Activated naive CD4-positive, alpha-beta T cell (primary cell): Measurements from ENCODE around the gene L3MBTL2.
A peak's percentile ranks its signal among the peaks of the same experiment; 100 is the strongest.

Source experiments
- DNase-seq, 4 experiments: peaks; one replicate each; lab custom pipeline; 2025; lab: John Stamatoyannopoulos, UW

Gene L3MBTL2

GRCh38 chr22:41215409-41215808 is 10.3 kb downstream of the L3MBTL2 start:
- DNase-seq: no peak

- no peak for DNase-seq
These were observed 10.8 kb downstream of the L3MBTL2 start for GRCh38 chr22:41215926-41216325.

GRCh38 chr22:41216984-41217383 is 11.9 kb downstream of the L3MBTL2 start:
- DNase-seq: no peak

DNA sequence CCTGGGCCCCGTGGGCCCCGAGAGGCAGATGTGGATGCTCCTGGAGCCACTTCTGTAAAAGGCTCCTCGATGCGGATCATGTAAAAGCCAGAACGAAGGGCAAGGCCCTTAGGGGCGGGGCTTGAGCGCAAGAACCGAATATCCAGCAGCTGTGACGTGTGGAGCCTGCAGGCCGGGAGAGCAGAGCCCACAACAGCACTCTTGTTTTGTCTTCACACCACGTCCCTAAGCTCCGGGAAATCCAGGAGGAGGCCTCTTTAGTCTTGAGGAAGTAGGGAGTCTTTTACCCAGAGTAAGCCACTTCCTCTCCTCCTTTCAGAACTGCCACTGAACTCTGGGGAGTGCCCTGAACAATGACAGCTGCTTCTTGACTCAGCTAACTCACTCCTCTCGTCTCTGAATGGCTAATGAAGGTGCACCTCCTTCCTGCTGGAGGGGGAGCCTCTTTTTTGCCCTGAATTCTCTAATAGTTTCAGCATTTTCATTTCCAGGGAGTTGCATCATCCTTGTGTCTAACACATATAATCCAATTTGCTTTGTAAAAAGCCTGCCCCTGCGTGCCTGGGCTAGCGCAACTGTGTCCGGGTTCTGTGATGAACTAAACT is 12.5 kb downstream of the L3MBTL2 start:
- no peak for DNase-seq

- DNase-seq: no peak
These were observed 17.9 kb downstream of the L3MBTL2 start for GRCh38 chr22:41222846-41223507.

GRCh38 chr22:41223535-41223934 is 18.4 kb downstream of the L3MBTL2 start:
- DNase-seq: no peak

DNA sequence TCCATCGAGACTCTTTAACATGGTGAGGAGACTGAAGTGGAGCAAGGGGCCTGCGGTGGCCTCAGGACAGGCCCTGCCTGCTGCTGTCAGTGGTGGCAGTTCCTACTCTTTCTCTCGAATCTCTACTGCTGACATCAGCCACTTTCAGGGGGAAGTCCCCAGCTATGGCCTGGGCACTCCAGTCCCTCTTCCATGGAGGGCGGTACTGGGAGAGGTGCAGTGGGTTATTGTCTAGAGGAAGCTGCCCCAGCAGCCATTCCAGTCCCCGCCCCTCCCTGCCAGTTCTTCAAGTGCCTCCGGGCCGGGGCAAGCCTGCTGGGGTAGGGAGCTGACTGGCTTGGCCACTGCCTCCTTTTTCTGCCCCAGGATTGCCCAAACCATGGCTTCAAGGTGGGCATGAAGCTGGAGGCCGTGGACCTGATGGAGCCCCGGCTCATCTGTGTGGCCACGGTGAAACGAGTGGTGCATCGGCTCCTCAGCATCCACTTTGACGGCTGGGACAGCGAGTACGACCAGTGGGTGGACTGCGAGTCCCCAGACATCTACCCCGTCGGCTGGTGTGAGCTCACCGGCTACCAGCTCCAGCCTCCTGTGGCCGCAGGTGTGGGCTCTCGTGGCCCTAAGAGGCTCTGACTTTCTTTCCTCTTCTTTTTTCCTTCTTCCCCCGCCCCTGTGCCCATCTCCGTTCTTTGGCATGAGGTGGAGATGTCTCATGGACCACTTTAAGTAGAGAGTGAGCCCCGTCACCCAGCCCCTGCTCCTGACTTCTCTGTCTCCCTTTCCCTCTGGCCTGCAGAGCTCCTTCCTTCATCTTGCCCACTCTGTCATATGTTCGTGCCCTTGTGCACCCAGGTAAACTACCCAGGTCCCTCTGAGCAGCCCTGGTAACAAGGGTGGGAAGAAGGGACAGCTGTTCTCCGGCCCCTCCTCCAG is 21.9 kb downstream of the L3MBTL2 start:
- DNase-seq: no peak

DNA sequence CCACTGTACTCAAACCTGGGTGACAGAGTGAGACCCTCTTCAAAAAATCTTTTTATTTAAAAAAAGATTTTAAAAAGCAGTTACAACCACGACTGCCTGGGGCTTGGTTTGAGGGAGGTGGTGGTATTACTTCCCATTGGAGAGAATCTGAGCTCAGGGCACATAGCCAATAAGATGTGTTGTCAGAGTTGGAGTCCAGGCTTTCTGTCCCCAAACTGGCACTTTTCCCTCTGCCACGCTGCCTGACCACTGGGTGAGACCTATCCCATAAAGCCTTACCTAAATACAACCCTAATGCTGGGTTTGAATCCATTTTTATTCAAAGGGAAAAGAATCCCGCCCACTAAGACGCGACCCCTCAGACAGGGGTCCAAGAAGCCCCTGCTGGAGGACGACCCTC is 24.1 kb downstream of the L3MBTL2 start:
- no peak for DNase-seq

DNA sequence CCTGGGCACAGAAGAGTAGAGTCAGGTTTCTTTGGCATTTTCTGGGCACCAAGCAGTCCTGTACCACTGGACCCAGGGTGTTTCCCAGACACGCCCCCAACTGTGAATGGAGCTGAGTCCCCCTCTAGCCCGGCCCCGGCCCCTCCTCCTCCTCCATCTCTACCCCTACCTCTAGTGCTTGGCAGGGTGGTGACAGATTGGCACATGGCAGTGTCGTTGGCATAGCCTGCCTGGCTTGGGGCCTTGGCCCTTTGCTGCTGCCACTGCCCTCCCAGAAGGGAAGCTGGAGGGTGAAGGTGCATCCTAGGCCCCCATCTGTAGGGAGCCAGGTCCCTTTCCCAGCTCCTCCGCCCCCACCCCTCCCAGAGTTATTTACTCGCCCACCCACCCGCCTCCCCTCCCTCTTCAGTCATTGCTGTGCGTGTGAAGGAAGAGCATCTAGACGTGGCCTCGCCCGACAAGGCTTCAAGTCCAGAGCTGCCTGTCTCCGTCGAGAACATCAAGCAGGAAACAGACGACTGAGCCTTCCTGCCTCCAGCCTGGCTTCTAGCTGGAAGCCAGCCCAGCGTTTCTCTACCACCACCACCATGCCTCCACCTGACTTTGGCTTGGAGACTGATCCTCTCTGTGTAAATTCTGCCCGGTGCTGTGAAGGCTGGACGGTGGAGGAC is 24.8 kb downstream of the L3MBTL2 start:
- DNase-seq: no peak

GRCh38 chr22:41230401-41230785 is 25.3 kb downstream of the L3MBTL2 start:
- DNase-seq: no peak

DNA sequence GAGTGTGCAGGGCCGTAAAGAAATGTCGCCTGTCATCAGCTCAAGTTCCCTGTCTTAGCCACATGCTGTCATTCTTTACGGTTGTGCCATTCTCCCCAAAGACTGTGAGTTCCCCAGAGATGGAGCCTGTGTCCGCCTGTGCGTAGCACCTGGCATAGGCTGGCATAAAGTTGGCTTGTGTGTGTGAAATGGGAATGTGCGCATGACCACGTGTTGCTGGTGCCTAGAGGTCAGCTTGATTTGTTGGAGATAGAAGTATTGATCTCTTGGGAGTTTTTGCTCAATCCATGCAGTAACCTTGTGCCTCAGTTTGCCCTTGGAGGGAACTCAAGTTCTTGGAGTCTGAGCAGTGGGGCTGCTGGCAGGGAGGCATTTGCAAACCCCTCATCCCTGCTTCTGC is 26.3 kb downstream of the L3MBTL2 start:
- no peak for DNase-seq

GRCh38 chr22:41234815-41235695 is 29.9 kb downstream of the L3MBTL2 start:
- no peak for DNase-seq

GRCh38 chr22:41237036-41237706 is 32.1 kb downstream of the L3MBTL2 start:
- DNase-seq: no peak

- peak; percentile 33 to 85 (median 64) for DNase-seq
These were observed 32.8 kb downstream of the L3MBTL2 start for GRCh38 chr22:41237707-41238569.

DNA sequence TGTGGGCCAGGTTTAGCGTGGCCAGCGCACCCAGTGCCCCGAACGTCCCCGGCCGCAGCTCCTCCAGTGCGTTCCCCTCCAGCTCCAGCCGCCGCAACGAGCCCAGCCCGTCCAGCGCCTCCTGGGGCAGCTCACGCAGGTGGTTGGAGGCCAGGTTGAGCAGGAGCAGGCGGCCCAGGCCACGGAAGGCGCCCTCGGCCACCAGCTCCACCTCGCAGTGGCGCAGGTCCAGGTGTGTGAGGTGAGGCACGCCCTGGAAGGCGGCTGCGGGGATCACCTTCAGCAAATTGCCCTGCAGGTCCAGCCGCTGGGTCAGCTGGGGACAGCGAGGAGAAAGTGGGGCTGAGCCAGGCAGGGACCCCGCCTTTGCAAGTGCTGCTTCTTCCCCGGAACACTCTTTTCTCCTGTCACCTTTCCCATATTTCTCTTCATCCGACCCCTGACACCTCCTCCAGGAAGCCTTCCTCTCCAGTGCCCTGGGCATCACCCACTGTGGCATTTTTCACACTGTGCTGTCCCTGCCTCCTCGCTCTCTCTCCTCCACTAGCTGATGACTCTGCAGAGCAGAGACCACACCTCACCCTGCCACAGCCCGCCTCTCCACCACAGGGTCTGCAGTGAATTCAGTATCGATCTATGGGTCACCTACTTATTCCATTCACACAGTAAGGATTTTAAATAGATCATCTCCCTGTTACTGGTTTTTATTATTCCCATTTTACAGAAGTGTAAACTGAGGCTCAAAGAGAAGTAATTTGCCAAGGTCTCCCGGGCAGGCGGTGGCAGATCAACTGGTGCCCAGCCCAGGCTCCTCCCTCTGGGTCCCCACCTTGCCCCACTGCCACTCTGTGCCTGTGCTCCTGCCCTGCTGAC is 33.7 kb downstream of the L3MBTL2 start:
- no peak for DNase-seq

DNA sequence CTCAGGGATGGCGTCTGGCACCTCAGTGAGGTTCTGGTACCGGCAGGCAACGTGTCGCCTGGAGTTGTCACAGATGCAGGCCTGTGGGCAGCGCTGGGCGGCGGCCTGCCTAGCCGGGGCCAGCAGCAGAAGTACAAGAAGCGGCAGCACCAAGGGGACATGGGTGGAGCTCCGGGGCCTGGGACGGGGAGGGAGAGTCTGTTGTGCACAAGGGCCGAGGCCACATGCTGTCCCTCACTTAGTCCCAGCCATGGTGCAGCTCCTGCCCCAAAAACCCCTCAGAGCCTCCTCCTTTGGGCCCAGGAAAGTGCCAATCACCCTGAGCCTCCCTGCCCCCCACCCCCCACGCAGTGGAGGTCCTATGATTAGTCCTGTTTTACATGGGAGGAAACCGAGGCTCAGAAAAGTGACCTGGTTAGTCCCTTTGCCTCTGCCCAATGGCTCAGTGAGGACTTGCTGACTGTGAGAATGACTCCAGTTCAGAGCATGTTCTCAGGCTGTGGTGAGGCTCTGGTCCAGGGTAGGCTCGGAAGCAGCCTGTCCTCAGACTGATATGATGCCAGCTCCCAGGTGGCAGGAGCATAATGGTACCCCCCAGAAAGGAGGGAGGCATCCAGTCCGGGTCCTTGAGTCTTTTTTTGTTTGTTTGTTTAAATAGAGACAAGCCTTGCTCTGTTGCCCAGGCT is 34.5 kb downstream of the L3MBTL2 start:
- DNase-seq: no peak

GRCh38 chr22:41240377-41241132 is 35.4 kb downstream of the L3MBTL2 start, which contains the start of gene CHADL:
CHADL (minus strand) TSS chr22:41240931; CDS start chr22:41240881, 50 bp downstream.
- DNase-seq: no peak
